ENCODE data around the gene SLC12A6.

GRCh38 chr15:34365091-34365825 is 27.7 kb upstream of the SLC12A6 start:
- TF ChIP-seq CTCF (conservative IDR thresholded peaks at IDR 0.05; ENCODE audit: low read length) (no peak), EZH2phosphoT487 (IDR thresholded peaks at IDR 0.05; ENCODE audit: borderline replicate concordance, low read depth, low read length) (no peak)
